Measurements from ENCODE around the gene SMIM35. TPM values are rescaled to one million over a fixed set of nuclear protein-coding genes. Genes with fewer than 3 reads are reported as not detected.

SMIM35 gene
- not detected for polyA plus RNA-seq (2013, experiment 1 of 2)
- polyA plus RNA-seq (2013, experiment 2 of 2) = not detected

- no peak within 1 kb of the TSS for H3K56ac ChIP-seq (ENCODE audit: low read length)
Observed at GRCh38 chr11:118086913-118087768, at the start of gene SMIM35. SMIM35 (minus strand) TSS chr11:118086963; CDS start chr11:118086757, 206 bp downstream.

GRCh38 chr11:118136341-118136740, 49.6 kb upstream of the SMIM35 start:
- Histone ChIP-seq H3K27me3 (ENCODE audit: insufficient read depth, low read length, poor library complexity) (no peaks in the 10 kb centered on the region), H3K79me1 (ENCODE audit: low read length) (no peaks in the 10 kb centered on the region), H4K5ac (ENCODE audit: low read length) (no peak overlapping the region), H3K9ac (ENCODE audit: low read length) (no peak overlapping the region), H3K18ac (ENCODE audit: low read length) (no peak overlapping the region), H2BK5ac (ENCODE audit: low read length) (no peak overlapping the region), H3K23ac (ENCODE audit: low read length) (no peak overlapping the region), H3K56ac (ENCODE audit: low read length) (no peak overlapping the region), H3K79me2 (ENCODE audit: control insufficient read depth, insufficient read depth, low read length) (no peaks in the 10 kb centered on the region), H2BK15ac (replicated peaks; ENCODE audit: low read depth) (no peak overlapping the region), H3K36me3 (ENCODE audit: control insufficient read depth, insufficient read depth, low read length) (no peaks in the 10 kb centered on the region), H2AK5ac (ENCODE audit: low read length) (no peak overlapping the region), H2BK120ac (ENCODE audit: low read depth, low read length) (no peak overlapping the region), H3K4me1 (ENCODE audit: control insufficient read depth, low read depth, low read length) (no peaks in the 10 kb centered on the region), H3K27ac (ENCODE audit: low read depth, low read length) (no peak overlapping the region), H3K4me2 (ENCODE audit: low read length) (no peak overlapping the region), H3K4me3 (ENCODE audit: low read length) (no peak overlapping the region), H4K8ac (ENCODE audit: low read depth, low read length) (no peak overlapping the region), H3K4ac (ENCODE audit: low read depth, low read length) (no peak overlapping the region)
- WGBS (ENCODE audit: extremely low coverage, insufficient coverage, low lambda C conversion rate) = no CpG with 5 or more reads among the region's 2 CpGs
- DNase-seq = no peak

More at GRCh38 chr11:118086913-118087768, at the start of gene SMIM35:
- H3K4ac ChIP-seq (ENCODE audit: low read depth, low read length) = no peak within 1 kb of the TSS
- no peak within 1 kb of the TSS for H2BK120ac ChIP-seq (ENCODE audit: low read depth, low read length)
- no peak within 1 kb of the TSS for H2AK5ac ChIP-seq (ENCODE audit: low read length)
- H3K79me1 ChIP-seq (ENCODE audit: low read length) = no peaks in the 10 kb centered on the region
- H3K79me2 ChIP-seq (ENCODE audit: control insufficient read depth, insufficient read depth, low read length) = no peaks in the 10 kb centered on the region
- no peaks in the 10 kb centered on the region for H3K4me1 ChIP-seq (ENCODE audit: control insufficient read depth, low read depth, low read length)
- no peaks in the 10 kb centered on the region for H3K27me3 ChIP-seq (ENCODE audit: insufficient read depth, low read length, poor library complexity)
- no peak for DNase-seq
- no peak within 1 kb of the TSS for H3K4me3 ChIP-seq (ENCODE audit: low read length)
- no peaks in the 10 kb centered on the region for H3K36me3 ChIP-seq (ENCODE audit: control insufficient read depth, insufficient read depth, low read length)
- H2BK15ac ChIP-seq (replicated peaks; ENCODE audit: low read depth) = no peak within 1 kb of the TSS
- no peak within 1 kb of the TSS for H3K4me2 ChIP-seq (ENCODE audit: low read length)
- no CpG with 5 or more reads among the region's 5 CpGs for WGBS (ENCODE audit: extremely low coverage, insufficient coverage, low lambda C conversion rate)
- no peak within 1 kb of the TSS for H3K9ac ChIP-seq (ENCODE audit: low read length)
- H3K23ac ChIP-seq (ENCODE audit: low read length) = no peak within 1 kb of the TSS
- H4K8ac ChIP-seq (ENCODE audit: low read depth, low read length) = no peak within 1 kb of the TSS
- no peak within 1 kb of the TSS for H4K5ac ChIP-seq (ENCODE audit: low read length)
- H3K18ac ChIP-seq (ENCODE audit: low read length) = no peak within 1 kb of the TSS
- H3K27ac ChIP-seq (ENCODE audit: low read depth, low read length) = no peak within 1 kb of the TSS
- no peak within 1 kb of the TSS for H2BK5ac ChIP-seq (ENCODE audit: low read length)

DNA sequence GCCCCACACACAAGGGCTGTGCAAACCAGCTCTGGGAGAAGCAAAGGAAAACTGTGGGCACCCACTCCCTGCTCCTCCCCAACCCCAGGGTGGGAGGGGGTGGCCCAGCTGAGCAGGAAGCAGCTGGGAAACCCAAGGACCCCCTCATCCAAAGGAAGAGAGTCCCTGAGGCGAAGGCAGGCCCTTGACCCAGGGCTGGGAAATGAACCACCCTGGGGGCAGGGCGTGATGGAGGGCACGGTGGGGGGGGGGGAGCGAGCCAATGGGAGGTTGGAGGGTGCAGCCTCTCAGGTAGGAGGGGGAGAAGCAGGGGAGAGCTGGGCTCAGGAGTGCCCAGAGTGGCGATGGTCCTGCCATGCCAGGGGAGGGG, 49.0 kb upstream of the SMIM35 start:
- Histone ChIP-seq H3K23ac (ENCODE audit: low read length) (no peak overlapping the region), H3K36me3 (ENCODE audit: control insufficient read depth, insufficient read depth, low read length) (no peaks in the 10 kb centered on the region), H3K18ac (ENCODE audit: low read length) (no peak overlapping the region), H3K27ac (ENCODE audit: low read depth, low read length) (no peak overlapping the region), H3K56ac (ENCODE audit: low read length) (no peak overlapping the region), H4K5ac (ENCODE audit: low read length) (no peak overlapping the region), H2BK5ac (ENCODE audit: low read length) (no peak overlapping the region), H2AK5ac (ENCODE audit: low read length) (no peak overlapping the region), H3K9ac (ENCODE audit: low read length) (no peak overlapping the region), H2BK120ac (ENCODE audit: low read depth, low read length) (no peak overlapping the region), H4K8ac (ENCODE audit: low read depth, low read length) (no peak overlapping the region), H2BK15ac (replicated peaks; ENCODE audit: low read depth) (no peak overlapping the region), H3K27me3 (ENCODE audit: insufficient read depth, low read length, poor library complexity) (no peaks in the 10 kb centered on the region), H3K4ac (ENCODE audit: low read depth, low read length) (no peak overlapping the region), H3K4me3 (ENCODE audit: low read length) (no peak overlapping the region), H3K4me2 (ENCODE audit: low read length) (no peak overlapping the region), H3K4me1 (ENCODE audit: control insufficient read depth, low read depth, low read length) (no peaks in the 10 kb centered on the region), H3K79me2 (ENCODE audit: control insufficient read depth, insufficient read depth, low read length) (no peaks in the 10 kb centered on the region), H3K79me1 (ENCODE audit: low read length) (no peaks in the 10 kb centered on the region)
- WGBS (ENCODE audit: extremely low coverage, insufficient coverage, low lambda C conversion rate) = no CpG with 5 or more reads among the region's 5 CpGs
- no peak for DNase-seq

DNA sequence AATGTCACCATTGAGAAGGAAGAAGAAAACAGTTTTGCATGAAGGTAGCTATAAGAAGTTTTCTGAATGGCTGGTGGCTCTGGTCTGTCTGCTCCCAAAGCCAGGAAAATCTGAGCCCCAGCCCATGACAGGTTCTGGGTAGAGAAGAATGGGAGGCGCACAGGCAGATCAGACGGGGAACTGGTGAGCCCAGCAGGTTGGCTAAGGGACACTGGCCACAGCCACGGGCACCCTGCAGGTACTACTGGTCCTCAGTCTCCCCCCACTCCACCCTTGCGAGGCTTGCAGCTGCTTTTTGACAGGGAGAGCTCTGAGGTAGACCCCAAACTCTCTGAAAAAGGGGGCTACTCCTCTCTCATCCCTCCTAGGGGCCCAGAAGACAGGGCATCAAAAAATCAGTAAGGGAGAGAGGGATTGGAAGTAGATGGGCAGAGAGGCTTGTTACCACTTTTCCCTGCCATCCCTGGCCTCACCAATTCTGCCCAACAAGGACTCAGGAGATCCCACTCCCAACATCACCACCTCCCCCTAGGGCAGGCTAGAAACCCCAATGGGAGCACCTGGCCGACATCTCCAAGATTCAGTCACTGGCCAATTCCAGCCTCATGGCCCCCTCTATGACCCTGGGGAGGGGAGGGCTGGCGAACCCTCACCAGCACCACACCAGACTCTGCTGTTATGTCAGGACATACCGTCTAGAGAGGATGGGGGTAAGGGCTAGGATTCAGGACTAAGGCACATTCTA, 48.5 kb upstream of the SMIM35 start:
- WGBS (ENCODE audit: extremely low coverage, insufficient coverage, low lambda C conversion rate) = no CpG with 5 or more reads among the region's 7 CpGs

DNA sequence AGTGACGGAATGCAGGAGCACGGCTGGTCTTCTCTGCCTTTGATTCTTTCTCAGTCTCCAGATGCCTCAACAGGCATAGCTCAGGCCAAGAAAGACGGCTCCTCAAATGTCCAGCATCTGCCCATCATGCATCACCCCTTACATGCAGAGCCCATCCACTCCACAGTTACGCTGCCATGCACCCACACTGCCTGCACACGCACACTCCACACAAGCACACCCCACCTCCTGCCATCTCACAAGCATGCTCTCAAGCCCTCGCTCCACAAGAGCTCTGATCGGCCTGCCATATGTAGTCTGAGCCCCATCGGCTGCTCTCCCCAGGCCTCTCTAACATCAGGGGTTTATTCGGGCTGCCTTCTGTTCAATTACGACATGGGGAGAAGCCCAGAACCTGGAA, 47.1 kb upstream of the SMIM35 start:
- Histone ChIP-seq H3K27ac (ENCODE audit: low read depth, low read length) (no peak overlapping the region), H3K36me3 (ENCODE audit: control insufficient read depth, insufficient read depth, low read length) (no peaks in the 10 kb centered on the region), H3K27me3 (ENCODE audit: insufficient read depth, low read length, poor library complexity) (no peaks in the 10 kb centered on the region), H4K5ac (ENCODE audit: low read length) (no peak overlapping the region), H3K56ac (ENCODE audit: low read length) (no peak overlapping the region), H3K23ac (ENCODE audit: low read length) (no peak overlapping the region), H2BK120ac (ENCODE audit: low read depth, low read length) (no peak overlapping the region), H4K8ac (ENCODE audit: low read depth, low read length) (no peak overlapping the region), H3K4me3 (ENCODE audit: low read length) (no peak overlapping the region), H3K18ac (ENCODE audit: low read length) (no peak overlapping the region), H3K79me1 (ENCODE audit: low read length) (no peaks in the 10 kb centered on the region), H3K4me2 (ENCODE audit: low read length) (no peak overlapping the region), H3K4ac (ENCODE audit: low read depth, low read length) (no peak overlapping the region), H2AK5ac (ENCODE audit: low read length) (no peak overlapping the region), H3K9ac (ENCODE audit: low read length) (no peak overlapping the region), H2BK5ac (ENCODE audit: low read length) (no peak overlapping the region), H2BK15ac (replicated peaks; ENCODE audit: low read depth) (no peak overlapping the region), H3K4me1 (ENCODE audit: control insufficient read depth, low read depth, low read length) (no peaks in the 10 kb centered on the region), H3K79me2 (ENCODE audit: control insufficient read depth, insufficient read depth, low read length) (no peaks in the 10 kb centered on the region)
- no peak for DNase-seq
- no CpG with 5 or more reads among the region's 10 CpGs for WGBS (ENCODE audit: extremely low coverage, insufficient coverage, low lambda C conversion rate)

More for the DNA sequence above, 48.5 kb upstream of the SMIM35 start:
- Histone ChIP-seq H2BK15ac (replicated peaks; ENCODE audit: low read depth) (no peak overlapping the region), H3K4me3 (ENCODE audit: low read length) (no peak overlapping the region), H4K8ac (ENCODE audit: low read depth, low read length) (no peak overlapping the region), H2BK120ac (ENCODE audit: low read depth, low read length) (no peak overlapping the region), H3K18ac (ENCODE audit: low read length) (no peak overlapping the region), H3K56ac (ENCODE audit: low read length) (no peak overlapping the region), H3K4me2 (ENCODE audit: low read length) (no peak overlapping the region), H3K23ac (ENCODE audit: low read length) (no peak overlapping the region), H3K36me3 (ENCODE audit: control insufficient read depth, insufficient read depth, low read length) (no peaks in the 10 kb centered on the region), H3K4me1 (ENCODE audit: control insufficient read depth, low read depth, low read length) (no peaks in the 10 kb centered on the region), H4K5ac (ENCODE audit: low read length) (no peak overlapping the region), H3K27me3 (ENCODE audit: insufficient read depth, low read length, poor library complexity) (no peaks in the 10 kb centered on the region), H3K79me1 (ENCODE audit: low read length) (no peaks in the 10 kb centered on the region), H3K4ac (ENCODE audit: low read depth, low read length) (no peak overlapping the region), H3K9ac (ENCODE audit: low read length) (no peak overlapping the region), H3K27ac (ENCODE audit: low read depth, low read length) (no peak overlapping the region), H2BK5ac (ENCODE audit: low read length) (no peak overlapping the region), H3K79me2 (ENCODE audit: control insufficient read depth, insufficient read depth, low read length) (no peaks in the 10 kb centered on the region), H2AK5ac (ENCODE audit: low read length) (no peak overlapping the region)
- DNase-seq = no peak

Data from mesendoderm (in vitro differentiated cells).